GOT3 (cell line): Measurements from ENCODE around the gene OR2AT4.
"Not testable (repeated sequence)": the region's sequence is repeated elsewhere in the genome, so short reads cannot be mapped to it uniquely, and the experiment has no call there.

Source experiments
- DNase-seq: peaks from one replicate; lab custom pipeline; 2025; ENCODE audit warnings: mixed read lengths; lab: John Stamatoyannopoulos, UW

Gene OR2AT4

GRCh38 chr11:75103380-75104026, 6.8 kb upstream of the OR2AT4 start:
- DNase-seq = no peak

- no peak for DNase-seq
These were observed 4.9 kb upstream of the OR2AT4 start for GRCh38 chr11:75101424-75102128.

- DNase-seq = no peak
These were observed 3.6 kb upstream of the OR2AT4 start for GRCh38 chr11:75100314-75100713.

GRCh38 chr11:75099635-75100034, 3.0 kb upstream of the OR2AT4 start:
- DNase-seq = no peak

- not testable (repeated sequence) for DNase-seq
These were observed 2.3 kb upstream of the OR2AT4 start for GRCh38 chr11:75098835-75099439.

GRCh38 chr11:75098181-75098580, 1.5 kb upstream of the OR2AT4 start:
- not testable (repeated sequence) for DNase-seq

- no peak for DNase-seq
These were observed 489 bp upstream of the OR2AT4 start for GRCh38 chr11:75097173-75097557.

- not testable (repeated sequence) for DNase-seq
These were observed 2.3 kb downstream of the OR2AT4 start for GRCh38 chr11:75094382-75094781.

- DNase-seq = no peak
These were observed 6.0 kb downstream of the OR2AT4 start for GRCh38 chr11:75090671-75091177.

GRCh38 chr11:75087319-75088305, 9.1 kb downstream of the OR2AT4 start:
- DNase-seq = no peak

- DNase-seq = no peak
These were observed 11.8 kb downstream of the OR2AT4 start for GRCh38 chr11:75084883-75085282.

- DNase-seq = no peak
These were observed 13.5 kb downstream of the OR2AT4 start for GRCh38 chr11:75083217-75083605.

- DNase-seq = no peak
These were observed 14.0 kb downstream of the OR2AT4 start for GRCh38 chr11:75082601-75083216.

- no peak for DNase-seq
These were observed 17.1 kb downstream of the OR2AT4 start for GRCh38 chr11:75079546-75079945.

- no peak for DNase-seq
These were observed 18.4 kb downstream of the OR2AT4 start for GRCh38 chr11:75078233-75078632.

GRCh38 chr11:75077316-75077715, 19.4 kb downstream of the OR2AT4 start:
- DNase-seq = no peak

GRCh38 chr11:75076671-75077070, 20.0 kb downstream of the OR2AT4 start:
- DNase-seq = no peak

GRCh38 chr11:75073459-75074190, 23.1 kb downstream of the OR2AT4 start:
- no peak for DNase-seq

- no peak for DNase-seq
These were observed 24.1 kb downstream of the OR2AT4 start for GRCh38 chr11:75072582-75072981.

- DNase-seq = no peak
These were observed 27.2 kb downstream of the OR2AT4 start for GRCh38 chr11:75069473-75069872.

- no peak for DNase-seq
These were observed 27.7 kb downstream of the OR2AT4 start for GRCh38 chr11:75068993-75069392.
